DND-41 (cell line): Measurements from ENCODE around the gene GLIPR2.
"Not testable (repeated sequence)": the region's sequence is repeated elsewhere in the genome, so short reads cannot be mapped to it uniquely, and the experiment has no call there.

Source experiments
- ATAC-seq: fragments of 200-7000 bp; cut with Tn5 transposase; 3 replicates; pipeline ENCODE4 v1.9.1; 2021; ENCODE audit warnings: low read depth; ENCODE audit not compliant: insufficient read depth
- DNase-seq: peaks from one replicate; pipeline ENCODE4 v3.0.0-alpha.2; 2020
- H2AFZ ChIP-seq: 2 replicates; pipeline ENCODE4 v1.6.0; 2012; ENCODE audit warnings: low read depth, low read length
- H3K27ac ChIP-seq: 2 replicates; pipeline ENCODE4 v1.5.1; 2012; ENCODE audit warnings: low read length, inconsistent platforms
- H3K27me3 ChIP-seq: fragments of 200-600 bp; sonication (generic); 2 replicates; pipeline ENCODE4 v1.6.0; 2012; ENCODE audit warnings: low read length, mild to moderate bottlenecking, inconsistent platforms; ENCODE audit not compliant: insufficient read depth, poor library complexity
- H3K36me3 ChIP-seq: 2 replicates; pipeline ENCODE4 v1.5.1; 2012; ENCODE audit warnings: low read length, inconsistent platforms; ENCODE audit not compliant: insufficient read depth
- H3K4me1 ChIP-seq: 2 replicates; pipeline ENCODE4 v1.5.1; 2012; ENCODE audit warnings: mild to moderate bottlenecking, low read length; ENCODE audit not compliant: insufficient read depth
- H3K4me2 ChIP-seq: 2 replicates; pipeline ENCODE4 v1.6.0; 2012; ENCODE audit warnings: mild to moderate bottlenecking, moderate library complexity, low read length, inconsistent platforms; ENCODE audit not compliant: insufficient read depth
- H3K4me3 ChIP-seq, 2 experiments: fragments of 200-600 bp in 1 of 2; shearing (Covaris generic) in 1 of 2; 2 replicates each; pipeline ENCODE4 v1.5.1; 2012 to 2016; ENCODE audit warnings: inconsistent platforms in 2 of 2, low read length in 2 of 2, mild to moderate bottlenecking in 2 of 2, low read depth in 1 of 2, moderate library complexity in 1 of 2
- H3K79me2 ChIP-seq: 2 replicates; pipeline ENCODE4 v1.6.0; 2012; ENCODE audit warnings: low read length, inconsistent platforms; ENCODE audit not compliant: insufficient read depth
- H3K9ac ChIP-seq: 2 replicates; pipeline ENCODE4 v1.6.0; 2012; ENCODE audit warnings: low read depth, mild to moderate bottlenecking, inconsistent platforms, low read length, moderate library complexity
- H3K9me3 ChIP-seq: 2 replicates; pipeline ENCODE4 v1.5.1; 2012; ENCODE audit warnings: low read length, moderate library complexity, mild to moderate bottlenecking, inconsistent platforms; ENCODE audit not compliant: insufficient read depth, severe bottlenecking
- H4K20me1 ChIP-seq: 2 replicates; pipeline ENCODE4 v1.6.0; 2012; ENCODE audit warnings: low read length; ENCODE audit not compliant: insufficient read depth
- CTCF ChIP-seq: IDR thresholded peaks from 2 replicates; pipeline ENCODE4 v1.5.1; 2012; ENCODE audit warnings: borderline replicate concordance, low read length, moderate library complexity, mild to moderate bottlenecking; ENCODE audit not compliant: poor library complexity, severe bottlenecking; ENCODE audit errors: extremely low read depth
- EZH2 ChIP-seq: IDR thresholded peaks from 3 replicates; pipeline ENCODE4 v1.6.1; 2012; ENCODE audit warnings: borderline replicate concordance, low read depth, mild to moderate bottlenecking, moderate library complexity, low read length, inconsistent platforms; ENCODE audit not compliant: severe bottlenecking

GLIPR2 gene

DNA sequence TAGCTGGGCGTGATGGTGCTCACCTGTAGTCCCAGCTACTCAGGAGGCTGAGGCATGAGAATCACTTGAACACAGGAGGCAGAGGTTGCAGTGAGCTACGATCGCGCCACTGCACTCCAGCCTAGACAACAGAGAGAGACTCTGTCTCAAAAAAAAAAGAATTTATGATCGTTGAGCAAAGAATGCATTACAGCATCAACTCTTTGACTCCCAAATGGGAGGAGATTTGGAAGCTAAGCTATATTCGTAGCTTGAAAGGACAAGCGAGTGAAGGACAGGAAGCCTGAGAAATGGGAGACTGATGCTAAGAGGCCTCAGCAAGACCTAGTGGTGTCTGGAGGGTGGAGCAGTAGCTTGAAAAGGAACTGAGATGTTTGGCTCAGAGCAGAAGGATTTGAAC is 22.4 kb downstream of the GLIPR2 start:
- H3K79me2 ChIP-seq, result no peaks in the 10 kb centered on the region
- TF ChIP-seq EZH2 (no peak), CTCF (no peak)
- no peak overlapping the region for H2AFZ ChIP-seq
- H3K9me3 ChIP-seq, result peaks cover 5% of the 10 kb centered on the region
- no peaks in the 10 kb centered on the region for H3K27me3 ChIP-seq
- no peaks in the 10 kb centered on the region for H4K20me1 ChIP-seq
- H3K9ac ChIP-seq, result no peak overlapping the region
- H3K4me1 ChIP-seq, result no peaks in the 10 kb centered on the region
- H3K27ac ChIP-seq, result no peak overlapping the region
- no peaks in the 10 kb centered on the region for H3K36me3 ChIP-seq
- H3K4me3 ChIP-seq, result no peak overlapping the region
- ATAC-seq, result no peak
- no peak for DNase-seq
- H3K4me2 ChIP-seq, result no peak overlapping the region

DNA sequence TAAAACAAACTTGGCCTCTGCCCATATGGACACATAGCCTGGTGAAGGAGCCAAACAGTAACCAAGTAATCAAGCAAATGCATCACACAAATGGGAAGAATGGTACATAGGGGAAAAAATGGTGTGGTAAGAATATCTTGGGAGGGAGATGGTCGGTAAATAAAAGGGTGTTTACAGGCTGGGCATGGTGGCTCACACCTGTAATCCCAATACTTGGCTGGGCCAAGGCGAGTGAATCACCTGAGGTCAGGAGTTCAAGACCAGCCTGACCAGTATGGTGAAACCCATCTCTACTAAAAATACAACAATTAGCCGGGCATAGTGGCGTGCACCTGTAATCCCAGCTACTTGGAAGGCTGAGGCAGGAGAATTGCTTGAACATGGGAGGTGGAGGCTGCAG is 23.0 kb downstream of the GLIPR2 start:
- H3K27me3 ChIP-seq, H3K4me1 ChIP-seq, H3K79me2 ChIP-seq, ATAC-seq, H3K9me3 ChIP-seq, H3K9ac ChIP-seq, DNase-seq, H2AFZ ChIP-seq, H3K27ac ChIP-seq, H4K20me1 ChIP-seq, H3K36me3 ChIP-seq, H3K4me3 ChIP-seq, H3K4me2 ChIP-seq: not testable (repeated sequence)

DNA sequence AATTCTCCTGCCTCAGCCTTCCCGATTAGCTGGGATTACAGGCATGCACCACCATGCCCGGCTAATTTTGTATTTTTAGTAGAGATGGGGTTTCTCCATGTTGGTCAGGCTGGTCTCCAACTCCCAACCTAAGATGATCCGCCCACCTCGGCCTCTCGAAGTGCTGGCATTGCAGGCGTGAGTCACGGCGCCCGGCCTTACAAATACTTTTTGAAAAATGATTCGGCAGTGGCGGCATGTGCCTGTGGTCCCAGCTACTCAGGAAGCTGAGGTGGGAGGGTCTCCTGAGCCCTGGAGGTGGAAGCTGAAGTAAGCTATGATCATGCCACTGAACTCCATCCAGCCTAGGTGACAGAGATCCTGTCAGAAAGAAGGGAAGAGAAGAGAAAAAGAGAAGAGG is 23.6 kb downstream of the GLIPR2 start:
- DNase-seq, H4K20me1 ChIP-seq, H2AFZ ChIP-seq, H3K4me1 ChIP-seq, H3K9ac ChIP-seq, H3K27me3 ChIP-seq, H3K27ac ChIP-seq, H3K4me3 ChIP-seq, H3K79me2 ChIP-seq, ATAC-seq, H3K4me2 ChIP-seq, H3K36me3 ChIP-seq, H3K9me3 ChIP-seq: not testable (repeated sequence)

GRCh38 chr9:36161187-36161586 is 24.7 kb downstream of the GLIPR2 start:
- Histone ChIP-seq H3K9ac (no peak overlapping the region), H4K20me1 (no peaks in the 10 kb centered on the region), H3K79me2 (no peaks in the 10 kb centered on the region), H2AFZ (no peak overlapping the region), H3K4me1 (peaks cover 1% of the 10 kb centered on the region), H3K4me3 (no peak overlapping the region), H3K9me3 (peaks cover 5% of the 10 kb centered on the region), H3K4me2 (no peak overlapping the region), H3K36me3 (no peaks in the 10 kb centered on the region), H3K27ac (no peak overlapping the region), H3K27me3 (no peaks in the 10 kb centered on the region)
- no peak for ATAC-seq
- no peak for DNase-seq
- no peak for TF ChIP-seq EZH2

DNA sequence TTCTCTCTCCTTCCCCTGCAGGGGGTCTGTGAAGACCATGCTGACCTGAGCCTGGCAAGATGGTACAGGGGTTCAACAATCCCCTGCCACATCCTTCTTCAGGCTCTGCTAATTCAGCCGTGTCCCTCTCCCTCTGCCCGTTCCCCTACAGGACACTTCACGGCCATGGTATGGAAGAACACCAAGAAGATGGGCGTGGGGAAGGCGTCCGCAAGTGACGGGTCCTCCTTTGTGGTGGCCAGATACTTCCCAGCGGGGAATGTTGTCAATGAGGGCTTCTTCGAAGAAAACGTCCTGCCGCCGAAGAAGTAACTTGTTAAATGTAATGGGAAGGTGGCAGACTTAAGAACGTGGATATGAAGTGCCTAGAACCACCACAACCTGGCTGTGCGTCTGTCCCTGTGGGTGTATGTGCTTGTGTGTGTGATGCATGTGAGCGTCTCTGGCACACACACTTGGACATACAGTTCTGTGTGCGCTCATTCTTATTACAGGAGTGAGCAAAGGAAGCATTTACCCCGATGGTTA is 25.7 kb downstream of the GLIPR2 start:
- no peak for TF ChIP-seq EZH2
- no peak for TF ChIP-seq CTCF
- H3K9ac ChIP-seq, result no peak overlapping the region
- peaks cover 8% of the 10 kb centered on the region for H3K4me1 ChIP-seq
- no peak overlapping the region for H3K4me2 ChIP-seq
- no peaks in the 10 kb centered on the region for H3K9me3 ChIP-seq
- H3K36me3 ChIP-seq, result no peaks in the 10 kb centered on the region
- H2AFZ ChIP-seq, result no peak overlapping the region
- no peaks in the 10 kb centered on the region for H3K27me3 ChIP-seq
- no peak overlapping the region for H3K4me3 ChIP-seq
- no peak for ATAC-seq
- H3K79me2 ChIP-seq, result no peaks in the 10 kb centered on the region
- DNase-seq, result no peak
- no peaks in the 10 kb centered on the region for H4K20me1 ChIP-seq
- H3K27ac ChIP-seq, result no peak overlapping the region
